ENCODE results near the gene ZBTB20. TPM values are rescaled to one million over a fixed set of nuclear protein-coding genes. Genes with fewer than 3 reads are reported as not detected.

ZBTB20 gene
- total and polyA plus RNA-seq, 4 donors, result 0.74 to 77.1 (median 27.9) TPM

DNA sequence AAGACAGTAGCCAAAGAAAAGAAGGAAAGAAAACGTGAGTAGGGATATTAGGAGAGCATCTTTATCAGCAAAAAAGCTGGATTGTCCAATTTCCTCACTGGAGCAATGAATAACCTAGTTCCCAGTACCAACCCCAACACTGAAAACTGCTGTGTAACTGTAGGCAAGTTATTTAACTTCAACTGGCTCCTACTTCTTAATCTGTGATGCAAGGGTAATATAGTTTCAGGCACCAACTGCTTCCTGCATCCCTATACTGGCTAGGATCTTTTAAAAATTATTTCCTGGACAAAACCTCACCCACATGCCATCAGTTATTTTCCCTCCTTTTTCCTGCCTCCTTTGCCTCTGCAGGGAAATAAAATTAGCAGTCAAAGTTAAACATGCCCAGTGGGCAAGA, 59.6 kb downstream of the ZBTB20 start:
- H3K4me1 ChIP-seq (ENCODE audit: control insufficient read depth in 5 of 5, insufficient read depth in 5 of 5, low read length in 5 of 5), result peaks cover 0 to 12% (median 0%) of the 10 kb centered on the region in 5 donors
- WGBS, 2 donors, result 47 to 68% methylated on average over 1 of the region's 1 CpG

DNA sequence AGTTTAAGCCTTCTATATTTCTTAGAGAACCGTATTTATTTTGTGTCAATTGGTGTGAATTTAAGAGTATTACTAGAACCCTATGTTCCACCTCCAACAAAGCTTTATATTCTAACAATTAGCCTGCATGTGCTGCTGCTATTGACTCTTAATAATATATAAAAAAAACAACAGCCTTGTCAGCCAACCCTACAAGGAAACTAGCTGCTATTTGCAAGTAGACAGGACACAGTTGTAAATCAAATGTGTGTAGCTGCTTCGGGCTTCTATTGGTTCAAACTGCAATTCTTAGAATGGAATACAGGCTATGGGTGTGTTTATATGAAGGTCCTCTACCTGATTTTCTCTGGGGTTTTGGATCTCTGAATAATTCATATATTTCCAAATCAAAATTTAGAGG, 60.7 kb downstream of the ZBTB20 start:
- Histone ChIP-seq H3K4me1 (ENCODE audit: control insufficient read depth in 5 of 5, insufficient read depth in 5 of 5, low read length in 5 of 5) (peaks cover 0 to 16% (median 0%) of the 10 kb centered on the region in 5 donors), H3K9ac (ENCODE audit: insufficient read depth in 1 of 2, low read length in 2 of 2) (no peak overlapping the region), H3K27me3 (ENCODE audit: control insufficient read depth in 3 of 3, insufficient read depth in 3 of 3, low read length in 2 of 3) (no peaks in the 10 kb centered on the region), H3K27ac (ENCODE audit: low read depth in 1 of 2, low read length in 1 of 2) (no peak overlapping the region), H3K36me3 (ENCODE audit: control insufficient read depth in 4 of 4, insufficient read depth in 4 of 4, low read length in 4 of 4) (no peaks in the 10 kb centered on the region), H3K9me3 (ENCODE audit: control insufficient read depth in 4 of 4, insufficient read depth in 3 of 4, low read length in 3 of 4) (no peaks in the 10 kb centered on the region), H3K4me3 (no peak overlapping the region)
- DNase-seq (no peak), ATAC-seq (ENCODE audit: insufficient read depth, low FRiP score) (no peak)
- WGBS, 2 donors, result 71 to 81% methylated on average over 2 of the region's 2 CpGs
- TF ChIP-seq CTCF (IDR thresholded peaks at IDR 0.05; ENCODE audit: control extremely low read depth, extremely low read depth), result no peak

More for the DNA sequence above, 59.6 kb downstream of the ZBTB20 start:
- H3K27me3 ChIP-seq (ENCODE audit: control insufficient read depth in 3 of 3, insufficient read depth in 3 of 3, low read length in 2 of 3), result no peaks in the 10 kb centered on the region
- H3K9me3 ChIP-seq (ENCODE audit: control insufficient read depth in 4 of 4, insufficient read depth in 3 of 4, low read length in 3 of 4), result no peaks in the 10 kb centered on the region
- H3K9ac ChIP-seq (ENCODE audit: insufficient read depth in 1 of 2, low read length in 2 of 2), result no peak overlapping the region
- ATAC-seq (ENCODE audit: insufficient read depth, low FRiP score) (no peak), DNase-seq (no peak)
- no peaks in the 10 kb centered on the region for H3K36me3 ChIP-seq (ENCODE audit: control insufficient read depth in 4 of 4, insufficient read depth in 4 of 4, low read length in 4 of 4)
- no peak for TF ChIP-seq CTCF (IDR thresholded peaks at IDR 0.05; ENCODE audit: control extremely low read depth, extremely low read depth)
- H3K27ac ChIP-seq (ENCODE audit: low read depth in 1 of 2, low read length in 1 of 2), result no peak overlapping the region
- H3K4me3 ChIP-seq, result no peak overlapping the region

- Histone ChIP-seq H3K4me3 (no peak overlapping the region), H3K27ac (ENCODE audit: low read depth in 1 of 2, low read length in 1 of 2) (no peak overlapping the region), H3K27me3 (ENCODE audit: control insufficient read depth in 3 of 3, insufficient read depth in 3 of 3, low read length in 2 of 3) (no peaks in the 10 kb centered on the region), H3K4me1 (ENCODE audit: control insufficient read depth in 5 of 5, insufficient read depth in 5 of 5, low read length in 5 of 5) (peaks cover 0 to 16% (median 0%) of the 10 kb centered on the region in 5 donors), H3K36me3 (ENCODE audit: control insufficient read depth in 4 of 4, insufficient read depth in 4 of 4, low read length in 4 of 4) (no peaks in the 10 kb centered on the region), H3K9ac (ENCODE audit: insufficient read depth in 1 of 2, low read length in 2 of 2) (no peak overlapping the region), H3K9me3 (ENCODE audit: control insufficient read depth in 4 of 4, insufficient read depth in 3 of 4, low read length in 3 of 4) (no peaks in the 10 kb centered on the region)
- no peak for TF ChIP-seq CTCF (IDR thresholded peaks at IDR 0.05; ENCODE audit: control extremely low read depth, extremely low read depth)
- peak in 2 of 3 donors; percentile 15 to 18 for DNase-seq
- no peak for ATAC-seq (ENCODE audit: insufficient read depth, low FRiP score)
- WGBS, 2 donors, result 82 to 87% methylated on average over 2 of the region's 2 CpGs
Measured at GRCh38 chr3:115085197-115085865, 61.8 kb downstream of the ZBTB20 start.

DNA sequence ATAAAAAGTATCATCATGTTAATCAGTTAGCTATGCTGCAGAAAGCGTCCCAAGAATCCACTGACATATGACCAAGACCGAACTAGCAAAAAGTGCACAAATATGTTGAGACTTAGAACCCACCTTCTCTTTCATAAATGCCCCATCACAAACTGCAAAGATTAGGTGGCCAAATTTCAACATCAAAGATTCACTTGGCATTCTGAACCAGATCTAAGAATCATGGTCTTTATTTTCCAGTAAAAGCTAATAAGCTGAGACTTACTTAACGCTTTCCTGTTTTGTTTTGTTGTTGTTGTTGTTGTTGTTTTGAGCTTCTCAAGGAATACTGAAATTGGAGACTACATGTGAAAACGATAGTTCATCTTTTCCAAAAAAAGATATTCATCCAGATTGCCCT, 62.4 kb downstream of the ZBTB20 start:
- no peaks in the 10 kb centered on the region for H3K36me3 ChIP-seq (ENCODE audit: control insufficient read depth in 4 of 4, insufficient read depth in 4 of 4, low read length in 4 of 4)
- WGBS, 2 donors, result 92 to 97% methylated on average over 4 of the region's 4 CpGs
- H3K4me1 ChIP-seq (ENCODE audit: control insufficient read depth in 5 of 5, insufficient read depth in 5 of 5, low read length in 5 of 5), result peaks cover 0 to 16% (median 0%) of the 10 kb centered on the region in 5 donors
- DNase-seq (no peak), ATAC-seq (ENCODE audit: insufficient read depth, low FRiP score) (no peak)
- no peak overlapping the region for H3K4me3 ChIP-seq
- no peak overlapping the region for H3K27ac ChIP-seq (ENCODE audit: low read depth in 1 of 2, low read length in 1 of 2)
- no peaks in the 10 kb centered on the region for H3K27me3 ChIP-seq (ENCODE audit: control insufficient read depth in 3 of 3, insufficient read depth in 3 of 3, low read length in 2 of 3)
- no peaks in the 10 kb centered on the region for H3K9me3 ChIP-seq (ENCODE audit: control insufficient read depth in 4 of 4, insufficient read depth in 3 of 4, low read length in 3 of 4)
- H3K9ac ChIP-seq (ENCODE audit: insufficient read depth in 1 of 2, low read length in 2 of 2), result no peak overlapping the region
- TF ChIP-seq CTCF (IDR thresholded peaks at IDR 0.05; ENCODE audit: control extremely low read depth, extremely low read depth), result no peak
